Activated effector memory CD4-positive, alpha-beta T cell treated with anti-CD3 and anti-CD28 coated beads, Interleukin-2, amount 50 U/mL, for 16 hours (primary cell): ENCODE results near the gene VIPR2.

Experiments
- DNase-seq: peaks from one replicate; pipeline ENCODE4 v3.0.0-alpha.2; 2020

VIPR2 gene

DNA sequence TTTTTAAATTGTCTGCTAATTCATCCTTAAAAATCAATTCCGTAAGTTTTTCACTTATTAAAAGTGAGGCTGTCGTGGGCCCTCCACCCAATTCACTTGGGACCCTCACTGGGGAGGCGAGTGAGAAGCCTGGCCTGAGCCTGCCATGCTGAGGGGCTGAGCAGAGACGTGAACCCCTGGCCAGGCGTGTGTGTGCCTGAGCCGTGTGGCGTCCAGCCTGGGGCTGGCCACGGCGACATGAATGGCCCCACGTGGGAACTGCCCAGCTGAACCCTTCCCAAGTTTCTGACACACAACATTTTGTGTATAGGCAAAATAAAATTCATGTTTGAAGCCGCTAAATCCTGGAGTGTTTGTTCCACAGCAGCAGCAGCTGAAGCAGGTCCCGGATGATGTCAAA, 13.0 kb upstream of the VIPR2 start:
- DNase-seq, result no peak

DNA sequence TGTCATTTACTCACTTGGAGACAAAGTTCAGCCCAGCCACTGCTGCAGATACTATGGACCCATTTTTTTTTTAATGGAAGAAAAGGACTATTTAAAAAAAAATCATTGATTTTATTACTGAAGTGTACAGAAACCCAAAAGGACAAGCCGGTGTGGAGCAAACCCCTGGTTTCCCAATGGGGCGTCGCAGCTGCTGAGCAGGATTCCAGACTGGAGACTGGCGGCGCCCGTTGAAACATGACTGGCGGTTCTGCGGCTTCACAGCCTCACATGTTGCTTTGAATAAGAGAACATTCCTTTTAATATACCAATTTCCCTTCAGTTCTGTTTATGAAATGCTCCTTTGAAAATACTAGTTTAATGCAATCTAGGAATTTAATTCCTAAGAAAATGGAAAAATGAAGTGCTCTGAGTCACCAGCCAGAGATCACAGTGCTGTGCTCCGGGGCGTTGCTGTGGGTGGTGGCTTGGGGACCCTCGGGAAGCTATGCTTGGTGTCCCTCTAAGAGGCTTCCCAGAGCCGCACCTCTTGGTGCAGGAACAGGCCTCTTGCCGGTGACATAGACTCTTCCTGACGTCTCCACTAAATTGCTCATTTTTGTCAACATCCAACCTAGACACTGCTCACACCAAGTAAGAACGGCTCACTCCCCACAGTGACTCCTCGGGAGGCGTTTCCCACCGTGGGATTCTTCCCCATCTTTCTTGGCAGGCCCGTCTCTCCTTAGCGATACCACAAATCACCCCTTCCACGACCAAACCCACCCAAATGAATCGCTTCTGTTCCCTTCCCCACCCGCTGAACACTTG, 12.0 kb upstream of the VIPR2 start:
- no peak for DNase-seq

DNA sequence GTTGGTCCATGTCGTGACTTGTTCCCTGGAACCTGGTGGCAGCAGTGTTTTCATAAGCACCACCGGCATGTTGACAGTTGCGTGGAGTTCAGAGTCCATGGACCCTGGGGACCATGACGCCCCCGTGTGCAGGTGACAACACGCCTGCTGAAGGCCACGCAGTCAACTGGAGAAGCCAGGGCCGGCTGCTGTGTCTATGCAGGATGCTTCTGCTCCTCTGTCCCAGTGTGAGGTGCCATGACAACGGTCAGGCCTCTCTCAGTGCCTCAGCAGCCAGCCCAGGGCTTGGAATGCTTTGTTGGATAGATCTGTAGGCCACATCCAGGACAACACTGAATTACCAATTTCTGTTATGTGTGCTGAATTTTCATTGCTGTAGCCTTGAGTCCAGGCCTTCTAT, 10.7 kb upstream of the VIPR2 start:
- DNase-seq, result no peak

DNA sequence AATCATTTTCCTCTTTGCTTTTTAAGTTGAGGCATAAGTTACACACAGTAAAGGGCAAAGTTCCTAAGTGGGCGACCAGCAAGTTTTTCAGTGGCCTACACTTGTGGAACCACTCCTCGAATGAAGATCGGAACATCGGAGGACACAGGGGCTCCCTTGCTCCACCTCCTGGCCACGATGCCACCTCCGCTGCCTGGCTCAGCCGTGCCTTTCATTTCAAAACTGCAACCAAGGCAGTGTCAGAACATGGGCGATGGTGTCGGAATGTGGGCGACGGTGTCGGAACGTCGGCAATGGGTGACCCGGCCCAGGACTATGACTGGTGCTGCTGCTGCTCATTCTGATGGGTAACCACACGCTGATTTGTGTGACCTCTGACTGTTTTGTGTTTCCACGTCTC, 9.6 kb upstream of the VIPR2 start:
- no peak for DNase-seq

DNA sequence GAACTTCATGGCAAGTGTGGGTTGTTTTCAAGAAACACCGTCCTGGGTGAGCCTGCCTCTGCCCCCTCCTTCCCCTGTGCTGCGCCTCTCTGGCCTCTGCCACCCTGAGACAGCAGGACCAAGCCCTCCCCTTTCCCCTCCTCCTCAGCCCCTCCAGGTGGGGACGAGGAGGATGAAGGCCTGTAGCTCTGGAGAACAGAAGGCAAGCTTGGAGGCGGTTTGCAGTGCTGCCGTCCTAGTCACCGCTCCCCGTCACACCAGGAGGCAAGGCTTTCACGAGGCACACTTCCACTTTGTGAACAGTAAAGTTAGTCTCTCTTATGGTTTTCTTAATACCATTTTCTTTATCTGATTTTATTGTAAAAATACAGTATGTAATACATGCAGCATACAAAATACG, 8.8 kb upstream of the VIPR2 start:
- no peak for DNase-seq

DNA sequence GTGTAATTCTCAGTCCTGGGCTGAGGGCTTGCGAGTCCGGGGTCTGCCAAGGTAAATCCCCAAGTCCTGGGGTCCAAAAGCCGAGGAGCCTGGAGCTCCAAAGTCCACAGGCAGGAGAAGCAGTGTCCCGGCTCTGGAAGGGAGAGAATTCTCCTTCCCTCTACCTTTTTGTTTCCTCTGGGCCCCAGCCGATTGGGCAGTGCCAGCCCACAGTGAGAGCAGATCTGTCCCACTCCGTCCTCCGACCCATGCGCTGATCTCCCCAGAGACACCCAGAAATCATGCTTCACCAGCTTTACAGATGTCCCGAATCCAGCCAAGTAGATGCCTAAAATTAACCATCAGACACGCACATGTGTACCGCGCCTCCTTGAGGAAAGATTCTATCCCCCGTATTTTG, 8.1 kb upstream of the VIPR2 start:
- no peak for DNase-seq

DNA sequence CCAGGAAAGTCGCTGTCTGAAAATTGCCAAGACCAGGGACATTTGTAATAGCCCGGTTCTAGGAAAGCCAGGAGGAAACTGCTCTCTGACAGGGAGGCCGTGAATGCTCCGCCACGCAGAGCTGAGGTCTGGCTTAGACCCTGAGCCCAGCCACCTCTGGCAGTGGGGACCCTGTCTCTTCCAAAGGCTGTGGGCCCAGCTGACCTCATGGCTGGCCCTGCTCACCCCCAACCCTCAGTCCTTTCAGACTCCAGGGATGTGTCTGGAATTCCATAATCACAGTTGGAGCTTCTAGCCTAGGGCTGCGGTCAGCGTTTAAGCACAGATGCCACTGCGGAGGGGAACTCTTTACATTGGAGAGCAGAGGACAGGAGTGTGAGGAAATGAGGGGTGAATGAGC, 6.6 kb upstream of the VIPR2 start:
- no peak for DNase-seq

DNA sequence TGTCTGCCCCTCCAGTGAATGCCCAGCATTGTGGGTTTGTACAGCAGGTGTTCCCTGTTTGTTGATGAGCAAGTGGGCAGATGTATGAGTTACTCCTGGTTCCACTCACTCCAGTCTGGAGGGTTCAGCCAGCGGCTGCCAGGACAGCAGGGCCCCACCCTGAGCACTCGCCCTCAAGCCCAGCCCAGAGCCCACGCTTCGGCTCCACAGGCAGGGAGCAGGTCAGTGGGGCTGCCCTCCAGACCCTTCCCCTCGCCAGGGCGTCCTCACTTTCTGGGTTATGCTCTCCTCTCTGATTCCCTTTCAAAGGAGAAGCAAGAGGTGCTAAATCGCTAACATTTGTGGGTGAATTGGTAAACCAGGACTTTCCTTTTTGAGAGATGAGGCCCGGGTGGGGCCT, 4.8 kb upstream of the VIPR2 start:
- no peak for DNase-seq

DNA sequence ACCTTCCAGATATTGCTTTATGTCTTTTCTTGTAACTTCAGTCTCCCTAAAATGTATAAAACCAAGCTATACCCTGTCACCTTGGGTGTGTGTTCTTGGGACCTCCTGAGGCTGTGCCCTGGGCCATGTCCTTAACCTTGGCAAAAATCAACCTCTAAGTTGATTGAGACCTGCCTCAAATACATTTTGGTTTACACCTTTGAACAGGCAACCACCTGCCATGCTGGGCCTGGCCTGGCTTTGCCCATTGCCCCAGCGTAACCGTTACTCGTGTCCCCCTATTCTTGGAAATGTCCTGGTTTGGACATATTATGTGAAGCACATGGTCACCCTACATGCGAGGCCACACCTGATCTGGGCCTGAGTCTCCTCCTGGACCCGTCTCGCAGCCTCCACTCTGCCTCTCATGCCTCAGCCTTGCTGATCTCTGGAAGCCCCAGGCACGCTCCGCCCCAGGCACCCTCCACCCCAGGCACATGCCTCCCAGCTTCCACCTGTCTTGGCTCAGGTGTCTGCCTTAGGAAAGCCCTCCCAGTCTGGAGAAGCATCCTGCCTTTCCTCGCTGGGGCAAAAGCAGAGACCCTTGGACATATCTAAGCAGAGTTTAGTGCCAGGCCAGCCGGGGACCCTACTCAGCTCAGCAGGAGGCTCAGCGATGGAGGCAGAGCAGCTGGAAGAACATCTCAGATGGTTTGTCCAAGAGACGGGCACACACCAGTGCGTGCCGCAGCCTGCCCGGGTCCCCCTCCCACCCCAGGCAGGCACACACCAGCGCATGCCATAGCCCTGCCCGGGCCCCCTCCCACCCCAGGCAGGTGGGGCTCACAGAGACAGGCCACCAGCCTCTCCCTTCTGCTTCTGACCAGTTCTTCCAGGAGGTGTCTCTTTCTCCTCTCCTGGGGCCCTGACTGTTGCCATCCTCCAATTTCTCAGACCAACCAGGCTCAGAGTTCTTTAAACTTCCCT, 4.0 kb upstream of the VIPR2 start:
- DNase-seq, result no peak

DNA sequence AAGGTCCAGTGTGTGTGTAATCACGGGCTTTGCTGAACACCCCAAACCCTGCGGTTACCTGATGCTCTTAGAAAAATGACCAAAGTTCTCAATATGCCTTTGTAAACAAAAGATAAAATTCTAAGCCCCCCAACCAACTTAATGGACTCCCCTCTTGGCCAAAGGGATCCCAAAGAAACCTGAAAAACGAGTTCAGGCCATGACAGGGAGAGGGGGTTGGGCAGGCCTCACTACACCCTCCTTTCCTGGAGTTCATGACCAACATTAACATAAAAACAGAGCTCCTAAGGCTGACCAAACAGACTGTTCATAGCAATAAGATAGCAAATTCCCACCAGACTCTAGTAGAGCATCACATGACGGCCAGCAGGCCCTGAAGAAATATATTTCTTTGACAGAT, 3.0 kb upstream of the VIPR2 start:
- DNase-seq, result no peak

DNA sequence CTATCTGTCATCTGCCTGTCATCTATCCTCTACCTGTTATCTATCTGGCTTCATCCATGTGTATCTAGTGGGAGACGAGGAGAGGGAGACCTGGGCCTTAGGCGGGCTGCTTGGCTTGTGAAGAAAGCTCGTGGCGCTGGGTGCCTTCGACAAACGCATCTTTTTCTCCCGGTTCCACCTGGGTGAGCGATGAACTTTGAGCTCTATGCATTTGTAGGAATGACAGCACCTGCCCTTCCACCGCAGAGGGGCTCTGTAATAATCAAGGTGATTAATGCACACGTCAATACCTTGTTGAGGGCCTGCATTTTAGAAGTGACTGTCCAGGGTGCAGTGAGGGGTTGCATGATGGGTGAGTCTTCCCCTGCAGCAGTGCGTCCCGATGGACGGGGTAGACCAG, 2.6 kb upstream of the VIPR2 start:
- DNase-seq, result no peak

DNA sequence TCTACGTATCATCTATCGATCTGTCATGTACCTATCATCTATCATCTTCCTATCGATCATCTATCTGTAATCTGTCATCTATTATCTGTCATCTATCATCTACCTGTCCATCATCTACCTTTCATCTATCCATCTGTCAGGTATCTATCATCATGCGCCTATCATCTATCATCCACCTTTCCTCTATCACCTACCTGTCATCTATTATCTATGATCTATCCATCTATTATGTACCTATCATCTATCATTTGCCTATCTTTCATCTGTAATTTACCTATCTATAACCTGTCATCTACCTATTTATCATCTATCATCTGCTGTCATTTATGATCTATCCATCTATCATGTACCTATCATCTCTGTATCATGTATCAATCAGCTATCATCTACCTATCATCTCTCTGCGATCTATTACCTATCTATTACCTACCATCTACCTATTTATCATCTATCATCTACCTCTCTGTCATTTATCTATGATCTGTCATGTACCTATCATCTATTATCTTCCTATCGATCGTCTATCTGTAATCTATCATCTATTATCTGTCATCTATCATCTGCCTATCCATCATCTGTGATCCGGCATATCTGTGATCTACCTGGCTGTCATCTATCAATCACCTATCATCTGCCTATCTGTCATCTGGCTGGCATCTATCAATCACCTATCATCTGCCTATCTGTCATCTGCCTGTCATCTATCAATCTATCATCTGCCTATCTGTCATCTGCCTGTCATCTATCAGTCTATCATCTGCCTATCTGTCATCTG, 1.6 kb upstream of the VIPR2 start:
- DNase-seq, result no peak

DNA sequence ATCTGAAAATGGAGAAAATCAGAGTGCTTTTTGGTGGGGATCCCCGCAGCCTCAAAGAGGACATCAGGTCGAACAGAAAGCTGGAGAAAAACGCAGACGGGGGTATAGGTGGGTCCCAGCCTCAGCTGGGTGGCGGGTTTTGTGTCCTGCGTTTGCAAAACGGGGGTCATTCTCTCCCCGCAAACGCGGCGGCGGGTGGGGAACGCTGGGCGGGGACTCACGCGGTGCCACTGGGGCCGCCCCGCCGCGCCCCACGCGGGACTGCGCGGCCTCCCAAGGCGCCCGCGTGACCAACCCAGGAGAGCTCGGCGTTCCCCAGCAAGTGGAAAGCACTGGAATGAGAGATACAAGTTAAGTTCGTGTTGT, 806 bp upstream of the VIPR2 start:
- DNase-seq, result no peak

DNA sequence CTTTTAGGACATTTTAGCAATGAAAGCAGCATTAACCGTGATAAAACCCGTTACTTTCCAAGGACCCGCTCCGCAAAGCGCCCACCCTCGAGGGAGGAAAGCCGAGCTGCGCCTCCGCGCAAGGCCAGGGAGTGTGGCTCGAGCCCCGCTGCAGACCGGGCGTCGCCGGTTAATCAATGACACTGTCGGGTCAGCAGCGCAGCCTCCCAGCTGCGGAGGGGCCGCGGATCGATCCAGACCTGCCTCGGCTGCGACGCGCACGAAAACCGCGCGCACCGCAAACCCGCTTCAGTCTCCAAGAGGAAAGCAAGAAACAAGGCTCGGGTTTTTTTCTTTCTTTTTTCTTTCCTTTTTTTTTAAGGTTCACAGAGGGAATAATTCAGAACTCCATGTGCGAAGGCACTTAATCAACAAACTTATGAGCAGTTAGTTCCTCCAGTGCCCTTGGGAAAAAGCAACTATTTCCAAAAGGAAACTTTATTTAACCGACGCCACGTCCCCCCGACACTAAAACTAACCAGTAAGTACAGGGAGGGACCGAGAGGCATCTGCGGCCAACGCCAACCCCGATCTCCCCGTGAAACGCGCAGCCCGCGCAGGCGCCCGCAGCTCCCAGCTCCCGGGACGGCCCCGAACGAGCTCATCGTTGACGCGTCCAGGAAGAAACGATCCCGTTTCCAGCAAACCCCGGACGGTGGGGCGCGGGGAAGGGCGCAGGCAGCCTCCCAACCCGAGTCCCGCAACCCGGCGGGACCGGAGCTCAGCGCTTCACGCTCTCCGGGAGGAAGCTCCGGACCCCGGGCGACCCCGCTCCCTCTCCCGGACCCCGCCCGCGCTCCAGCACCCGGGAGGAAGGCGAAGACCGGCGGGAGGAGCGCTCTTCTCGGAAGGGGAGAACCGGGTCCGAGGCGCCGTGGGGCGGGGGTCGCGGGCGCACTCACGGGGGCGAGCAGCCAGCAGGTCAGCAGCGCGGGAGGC, 598 bp downstream of the VIPR2 start:
- DNase-seq, result no peak

DNA sequence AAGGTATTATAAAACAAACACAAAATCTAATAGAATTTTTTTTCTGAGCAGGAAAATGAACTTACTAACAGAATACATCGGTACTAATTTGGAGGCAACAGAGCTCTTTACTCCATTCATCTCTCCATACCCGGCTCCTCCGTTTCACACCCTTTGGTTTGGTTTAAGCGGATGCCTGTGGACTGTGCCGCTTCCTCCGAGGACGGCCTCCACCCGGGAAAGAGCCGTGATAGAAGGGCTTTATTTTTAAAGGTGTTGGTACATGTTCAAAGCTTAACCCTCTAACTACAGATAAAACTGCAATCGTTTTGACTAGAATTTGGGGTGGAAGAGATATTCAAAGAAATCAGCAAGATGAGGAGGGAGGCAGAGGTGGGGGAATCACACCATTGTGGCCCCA, 1.9 kb downstream of the VIPR2 start:
- DNase-seq, result no peak

DNA sequence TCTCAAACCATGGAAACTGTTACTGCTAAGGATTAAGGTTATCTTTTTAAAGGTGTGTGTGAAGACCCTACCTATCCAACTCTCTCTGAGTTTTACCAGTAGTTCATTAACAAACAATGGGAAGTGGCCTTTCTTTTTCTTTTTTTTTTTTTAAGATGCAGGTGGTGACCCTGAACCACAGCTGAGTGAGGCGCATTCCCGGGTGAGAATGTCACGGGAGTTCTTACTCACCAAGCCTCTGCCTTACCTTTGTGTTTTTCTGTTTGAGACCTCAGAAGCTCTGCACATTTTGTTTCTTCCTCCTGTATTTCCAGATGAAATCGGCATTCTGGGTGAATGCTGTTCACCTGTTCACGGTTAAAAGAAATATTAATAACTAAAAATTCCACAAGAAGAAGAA, 2.5 kb downstream of the VIPR2 start:
- no peak for DNase-seq

DNA sequence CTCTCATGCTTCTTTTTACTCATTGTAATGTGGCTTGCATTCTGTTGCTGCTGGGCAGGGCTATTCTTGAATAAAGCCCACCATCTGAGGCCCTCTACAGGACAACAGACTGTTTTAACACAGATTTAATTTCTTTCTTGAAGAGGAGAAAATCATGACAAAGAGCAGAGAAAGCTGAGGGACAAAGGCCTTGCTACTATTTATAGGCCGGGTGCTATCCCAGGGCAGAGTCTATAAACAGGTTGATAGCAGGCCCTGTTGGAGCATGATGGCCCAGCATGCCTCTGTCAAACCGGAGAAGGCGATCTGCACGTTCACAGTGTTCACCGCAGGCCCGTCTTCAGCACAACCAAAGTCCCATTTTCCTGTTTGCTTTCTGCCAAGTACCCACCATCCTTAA, 3.0 kb downstream of the VIPR2 start:
- no peak for DNase-seq

DNA sequence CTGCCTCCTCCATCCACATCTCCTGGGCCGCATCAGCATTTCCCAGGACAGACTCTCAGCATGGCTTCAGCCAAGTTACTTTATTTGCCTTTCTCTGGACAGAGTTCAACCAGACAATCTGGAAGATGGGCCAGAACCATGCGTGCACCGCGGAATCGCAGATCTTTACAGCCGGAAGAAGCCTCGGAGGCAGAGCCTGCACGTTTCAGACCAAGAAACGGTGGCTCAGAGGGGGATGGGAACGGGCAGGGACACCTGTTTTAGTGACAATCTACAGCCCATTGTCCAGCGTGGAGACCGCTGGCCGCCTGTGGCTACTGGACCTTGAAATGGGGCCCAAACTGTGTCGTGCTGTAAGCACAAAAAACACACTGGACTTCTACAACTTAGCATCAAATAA, 3.5 kb downstream of the VIPR2 start:
- DNase-seq, result peak; percentile 31

DNA sequence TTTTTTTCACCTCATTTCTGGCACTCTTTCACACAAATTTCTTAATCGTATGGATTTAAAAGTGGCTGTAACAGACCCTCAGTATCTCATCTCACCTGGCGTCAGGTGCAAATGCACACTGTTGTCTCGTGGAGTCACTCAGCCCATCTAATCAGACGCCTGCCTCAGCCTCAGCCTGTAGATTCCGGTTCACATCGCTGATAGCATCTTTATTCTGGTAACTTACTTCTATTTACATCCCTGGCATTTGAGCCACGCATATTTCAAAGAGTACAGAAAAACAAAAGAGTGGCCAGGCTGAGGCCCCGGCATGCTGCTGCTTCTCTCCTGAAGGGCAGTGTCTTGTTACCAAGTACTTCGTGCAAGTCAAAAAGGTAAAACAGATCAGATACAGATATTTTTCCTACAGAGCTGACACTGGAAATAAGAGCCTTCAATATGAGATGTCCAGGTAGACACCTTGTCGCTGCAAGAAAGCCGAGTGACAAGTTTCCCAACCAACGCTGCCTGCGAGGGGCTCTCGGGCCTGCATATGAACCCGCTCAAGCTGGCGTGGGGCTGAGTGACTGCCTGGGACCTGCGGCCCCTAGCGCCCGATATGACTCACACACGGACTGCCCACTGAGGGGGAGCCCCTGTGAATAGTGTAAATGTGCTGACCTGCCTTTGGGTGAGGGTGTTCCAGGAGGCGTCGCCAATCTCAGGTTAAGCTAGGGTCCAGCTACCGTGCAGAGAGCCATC, 4.3 kb downstream of the VIPR2 start:
- peak; percentile 45 for DNase-seq

DNA sequence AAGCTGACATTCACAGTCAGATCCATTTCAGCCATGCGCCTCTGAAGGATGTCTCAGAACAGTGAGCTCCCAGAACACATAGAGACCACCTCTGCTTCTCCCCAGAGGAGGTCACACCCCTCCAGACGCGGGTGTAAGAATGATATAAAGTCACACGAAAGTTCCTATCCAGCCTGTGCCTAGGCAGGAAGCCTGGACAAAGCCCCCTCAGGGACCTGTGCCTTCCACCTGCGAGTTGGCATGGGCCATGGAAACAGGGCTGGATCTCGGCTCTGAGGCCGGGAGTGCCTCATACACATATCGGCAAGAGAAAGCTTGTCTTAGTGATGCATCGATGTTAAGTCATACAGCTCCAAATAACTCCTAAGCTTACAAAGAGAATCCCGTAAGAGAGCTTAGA, 5.0 kb downstream of the VIPR2 start:
- peak; percentile 46 for DNase-seq

DNA sequence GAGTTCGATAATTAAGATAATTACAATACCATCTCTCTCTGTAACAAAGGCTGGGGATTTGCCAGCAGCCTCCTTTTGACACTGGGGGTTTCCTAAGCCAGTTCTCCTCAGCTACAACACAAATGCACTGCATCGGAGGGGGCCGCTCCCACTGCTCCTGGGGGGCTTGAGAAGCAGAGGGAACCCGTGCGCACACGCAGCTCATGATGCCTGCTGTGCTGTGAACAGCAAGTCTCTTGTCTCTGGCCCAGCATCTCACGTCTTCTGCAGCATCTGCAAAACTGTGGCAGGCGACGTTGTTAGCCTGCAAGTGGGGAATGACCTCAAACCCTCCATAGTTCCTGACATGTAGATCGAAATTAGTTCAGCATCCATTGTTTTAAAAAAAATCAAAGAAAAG, 5.5 kb downstream of the VIPR2 start:
- peak; percentile 17 for DNase-seq

DNA sequence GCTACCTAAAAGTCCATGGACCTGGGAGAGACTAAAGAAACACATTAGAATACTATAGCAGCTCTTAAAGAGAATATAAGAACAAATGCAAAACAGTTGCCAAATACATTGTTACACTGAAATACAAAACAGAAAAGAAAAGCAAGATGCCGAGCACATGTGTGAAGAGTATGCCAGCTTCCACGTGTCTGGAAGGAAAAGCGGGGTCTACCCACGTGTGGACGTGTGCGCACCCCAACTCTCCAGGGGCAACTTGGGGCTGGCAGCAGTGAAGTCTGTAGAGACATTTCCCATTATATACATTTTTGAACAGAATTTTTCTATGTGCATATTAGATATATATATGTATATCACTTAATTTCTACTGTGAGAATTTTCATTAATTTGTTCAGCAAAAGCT, 6.2 kb downstream of the VIPR2 start:
- no peak for DNase-seq
